ENCODE data around the gene COL6A3. TPM values are rescaled to one million over a fixed set of nuclear protein-coding genes. Genes with fewer than 3 reads are reported as not detected.

Gene COL6A3
- polyA plus RNA-seq, 1 donor (not counting 4 experiments of a cell fraction or from before 2014, with no cell fraction given), result not detected

DNA sequence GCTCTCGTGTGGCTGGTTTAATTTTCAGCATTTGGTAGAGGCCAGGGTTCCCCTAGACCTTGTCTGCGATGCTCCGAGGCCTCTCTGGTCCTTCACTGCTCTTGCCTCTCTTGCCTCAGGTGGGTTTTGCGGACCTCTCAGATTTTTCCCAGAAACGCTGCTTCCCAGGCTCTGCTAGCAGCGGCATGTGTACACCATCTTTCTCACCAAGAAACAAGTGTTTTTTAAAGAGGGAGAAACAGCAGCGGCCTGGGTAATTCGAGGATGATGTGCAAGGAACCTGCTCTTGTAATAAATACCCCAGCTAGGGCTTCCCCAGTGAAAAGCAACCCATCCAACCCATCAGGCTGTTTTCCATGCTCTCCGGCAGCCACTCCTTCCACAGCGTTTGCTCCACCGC, 33.5 kb upstream of the COL6A3 start:
- H3K4me3 ChIP-seq (ENCODE audit: control insufficient read depth in 2 of 3, extremely low read depth in 1 of 3, insufficient read depth in 2 of 3, low read depth in 1 of 3, low read length in 3 of 3), result no peak overlapping the region
- no peak overlapping the region for H2AFZ ChIP-seq (ENCODE audit: control insufficient read depth, low read length)
- no peaks in the 10 kb centered on the region for H4K20me1 ChIP-seq (ENCODE audit: control insufficient read depth, extremely low read depth, insufficient read depth, low read length)
- H3K4me1 ChIP-seq (ENCODE audit: control insufficient read depth, extremely low read depth, insufficient read depth, low read length), result no peaks in the 10 kb centered on the region
- no peaks in the 10 kb centered on the region for H3K9me3 ChIP-seq (ENCODE audit: control insufficient read depth, low read depth, low read length)
- H3K4me2 ChIP-seq (ENCODE audit: control insufficient read depth, extremely low read depth, insufficient read depth, low read depth, low read length), result no peak overlapping the region
- no peaks in the 10 kb centered on the region for H3K9me1 ChIP-seq (ENCODE audit: control insufficient read depth, extremely low read depth, insufficient read depth, low read length)
- no peak overlapping the region for H3K27ac ChIP-seq (ENCODE audit: control insufficient read depth, insufficient read depth, low read length)
- H3K9ac ChIP-seq (ENCODE audit: control insufficient read depth, extremely low read depth, insufficient read depth, low read length), result no peak overlapping the region
- no peaks in the 10 kb centered on the region for H3K36me3 ChIP-seq (ENCODE audit: control insufficient read depth in 2 of 2, extremely low read depth in 1 of 2, insufficient read depth in 2 of 2, low read length in 2 of 2)
- dilution Hi-C loops (cut with MboI; ENCODE audit: extremely low pct_ligation_motif_present, low sequenced_read_pairs), result no loop called here
- FAIRE-seq (no peak), DNase-seq (ENCODE audit: low read depth, low spot score) (no peak)
- H3K27me3 ChIP-seq (ENCODE audit: control insufficient read depth, extremely low read depth, insufficient read depth, low read length), result peaks cover 2% of the 10 kb centered on the region
- H3K79me2 ChIP-seq (ENCODE audit: control insufficient read depth, insufficient read depth, low read length), result no peaks in the 10 kb centered on the region
- TF ChIP-seq, protein P1, sequence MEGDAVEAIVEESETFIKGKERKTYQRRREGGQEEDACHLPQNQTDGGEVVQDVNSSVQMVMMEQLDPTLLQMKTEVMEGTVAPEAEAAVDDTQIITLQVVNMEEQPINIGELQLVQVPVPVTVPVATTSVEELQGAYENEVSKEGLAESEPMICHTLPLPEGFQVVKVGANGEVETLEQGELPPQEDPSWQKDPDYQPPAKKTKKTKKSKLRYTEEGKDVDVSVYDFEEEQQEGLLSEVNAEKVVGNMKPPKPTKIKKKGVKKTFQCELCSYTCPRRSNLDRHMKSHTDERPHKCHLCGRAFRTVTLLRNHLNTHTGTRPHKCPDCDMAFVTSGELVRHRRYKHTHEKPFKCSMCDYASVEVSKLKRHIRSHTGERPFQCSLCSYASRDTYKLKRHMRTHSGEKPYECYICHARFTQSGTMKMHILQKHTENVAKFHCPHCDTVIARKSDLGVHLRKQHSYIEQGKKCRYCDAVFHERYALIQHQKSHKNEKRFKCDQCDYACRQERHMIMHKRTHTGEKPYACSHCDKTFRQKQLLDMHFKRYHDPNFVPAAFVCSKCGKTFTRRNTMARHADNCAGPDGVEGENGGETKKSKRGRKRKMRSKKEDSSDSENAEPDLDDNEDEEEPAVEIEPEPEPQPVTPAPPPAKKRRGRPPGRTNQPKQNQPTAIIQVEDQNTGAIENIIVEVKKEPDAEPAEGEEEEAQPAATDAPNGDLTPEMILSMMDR (optimal IDR thresholded peaks at IDR 0.05 in 1 of 3, IDR thresholded peaks at IDR 0.05 in 1 of 3, conservative IDR thresholded peaks at IDR 0.05 in 1 of 3; ENCODE audit: extremely low read depth in 1 of 3, insufficient read depth in 2 of 3, low read length in 3 of 3), result no peak
- TF ChIP-seq EZH2 (IDR thresholded peaks at IDR 0.05; ENCODE audit: low read length), result no peak

DNA sequence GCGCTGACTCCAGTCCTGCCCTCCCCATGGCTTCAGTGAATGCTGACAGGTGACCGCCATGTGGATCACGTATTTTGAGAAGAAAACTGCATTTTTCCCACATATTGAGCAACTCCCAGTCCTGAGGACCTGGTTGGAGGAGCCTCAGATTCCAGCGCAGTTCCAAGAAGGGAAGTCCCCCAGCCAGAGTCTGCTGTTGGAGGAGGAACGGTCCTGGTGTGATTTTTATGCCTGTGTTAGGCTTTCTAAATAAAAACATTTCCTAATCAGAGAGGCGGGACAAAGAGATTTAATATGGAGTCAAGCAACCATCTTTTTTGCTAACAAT, 32.3 kb upstream of the COL6A3 start:
- H4K20me1 ChIP-seq (ENCODE audit: control insufficient read depth, extremely low read depth, insufficient read depth, low read length), result no peaks in the 10 kb centered on the region
- no peaks in the 10 kb centered on the region for H3K79me2 ChIP-seq (ENCODE audit: control insufficient read depth, insufficient read depth, low read length)
- TF ChIP-seq, protein P1 (optimal IDR thresholded peaks at IDR 0.05 in 1 of 3, IDR thresholded peaks at IDR 0.05 in 1 of 3, conservative IDR thresholded peaks at IDR 0.05 in 1 of 3; ENCODE audit: extremely low read depth in 1 of 3, insufficient read depth in 2 of 3, low read length in 3 of 3), result no peak
- no peak for TF ChIP-seq EZH2 (IDR thresholded peaks at IDR 0.05; ENCODE audit: low read length)
- no peaks in the 10 kb centered on the region for H3K9me1 ChIP-seq (ENCODE audit: control insufficient read depth, extremely low read depth, insufficient read depth, low read length)
- FAIRE-seq (no peak), DNase-seq (ENCODE audit: low read depth, low spot score) (no peak)
- H3K36me3 ChIP-seq (ENCODE audit: control insufficient read depth in 2 of 2, extremely low read depth in 1 of 2, insufficient read depth in 2 of 2, low read length in 2 of 2), result no peaks in the 10 kb centered on the region
- no peak overlapping the region for H3K4me2 ChIP-seq (ENCODE audit: control insufficient read depth, extremely low read depth, insufficient read depth, low read depth, low read length)
- H3K9me3 ChIP-seq (ENCODE audit: control insufficient read depth, low read depth, low read length), result no peaks in the 10 kb centered on the region
- dilution Hi-C loops (cut with MboI; ENCODE audit: extremely low pct_ligation_motif_present, low sequenced_read_pairs), result no loop called here
- H3K27me3 ChIP-seq (ENCODE audit: control insufficient read depth, extremely low read depth, insufficient read depth, low read length), result no peaks in the 10 kb centered on the region
- H3K4me1 ChIP-seq (ENCODE audit: control insufficient read depth, extremely low read depth, insufficient read depth, low read length), result no peaks in the 10 kb centered on the region
- no peak overlapping the region for H3K9ac ChIP-seq (ENCODE audit: control insufficient read depth, extremely low read depth, insufficient read depth, low read length)
- no peak overlapping the region for H3K4me3 ChIP-seq (ENCODE audit: control insufficient read depth in 2 of 3, extremely low read depth in 1 of 3, insufficient read depth in 2 of 3, low read depth in 1 of 3, low read length in 3 of 3)
- no peak overlapping the region for H2AFZ ChIP-seq (ENCODE audit: control insufficient read depth, low read length)
- H3K27ac ChIP-seq (ENCODE audit: control insufficient read depth, insufficient read depth, low read length), result no peak overlapping the region
